H1 (cell line): ENCODE data around the gene TBC1D4. TPM values are rescaled to one million over a fixed set of nuclear protein-coding genes. Genes with fewer than 3 reads are reported as not detected.

Source experiments
- CTCF ChIA-PET: fragments of 300-600 bp; sonication (Branson Sonifier 250); formaldehyde crosslinking; loops from one replicate; lab custom pipeline; 2021; ENCODE audit not compliant: partially characterized antibody; lab: Charles Lee
- POLR2A ChIA-PET: fragments of 300-600 bp; sonication (Branson Sonifier 250); formaldehyde crosslinking; loops from one replicate; lab custom pipeline; 2021; ENCODE audit warnings: inconsistent platforms; ENCODE audit not compliant: partially characterized antibody; lab: Charles Lee
- DNase-seq, 2 experiments: peaks; one replicate each; pipeline versions ENCODE4 v3.0.0 to v3.0.0-alpha.2; 2010 to 2022; ENCODE audit warnings: low spot score in 2 of 2, low read depth in 1 of 2, mixed read lengths in 1 of 2
- FAIRE-seq: peaks from 2 replicates; lab custom pipeline; 2011; peaks lifted over from hg19 to GRCh38; lab: Jason Lieb, UNC
- H2AFZ ChIP-seq: 2 replicates; pipeline ENCODE4 v1.8.1; 2012; ENCODE audit warnings: low read length, inconsistent platforms
- H2AK5ac ChIP-seq: 2 replicates; pipeline ENCODE4 v1.6.1; 2013; ENCODE audit warnings: low read depth, low read length
- H2BK120ac ChIP-seq: replicated peaks from 2 replicates; pipeline ENCODE3; 2013; ENCODE audit warnings: low read depth, low read length, inconsistent platforms
- H2BK12ac ChIP-seq: 2 replicates; pipeline ENCODE4 v1.6.1; 2013; ENCODE audit warnings: low read depth, low read length
- H2BK15ac ChIP-seq: 2 replicates; pipeline ENCODE4 v1.6.1; 2013; ENCODE audit warnings: low read length
- H2BK20ac ChIP-seq: 2 replicates; pipeline ENCODE4 v1.6.1; 2013; ENCODE audit warnings: low read length
- H2BK5ac ChIP-seq: 2 replicates; pipeline ENCODE4 v1.6.1; 2013; ENCODE audit warnings: low read depth, low read length
- H3K14ac ChIP-seq: 2 replicates; pipeline ENCODE4 v1.6.1; 2013; ENCODE audit warnings: inconsistent platforms; ENCODE audit not compliant: insufficient read length
- H3K18ac ChIP-seq: 2 replicates; pipeline ENCODE4 v1.6.1; 2013; ENCODE audit warnings: low read length; ENCODE audit errors: extremely low read depth
- H3K23ac ChIP-seq: 2 replicates; pipeline ENCODE4 v1.6.1; 2013; ENCODE audit warnings: inconsistent platforms; ENCODE audit not compliant: insufficient read length
- H3K23me2 ChIP-seq: 2 replicates; pipeline ENCODE4 v1.6.1; 2013; ENCODE audit warnings: low read depth, low read length
- H3K27ac ChIP-seq: 2 replicates; pipeline ENCODE4 v1.6.1; 2011; ENCODE audit warnings: low read depth, low read length, inconsistent platforms
- H3K27me3 ChIP-seq, 4 experiments: replicated peaks in 1 of 4; 1 replicate in 1 of 4; 2 replicates in 3 of 4; pipeline versions ENCODE4 v1.6.1 to v1.8.1; 2011 to 2013; ENCODE audit warnings: low read length in 3 of 4, mild to moderate bottlenecking in 3 of 4, inconsistent platforms in 2 of 4, mixed read lengths in 2 of 4, moderate library complexity in 1 of 4; ENCODE audit not compliant: control insufficient read depth in 3 of 4, insufficient read depth in 3 of 4; ENCODE audit errors: extremely low read depth in 1 of 4
- H3K36me3 ChIP-seq, 4 experiments: 2 replicates each; pipeline versions ENCODE4 v1.6.1 to v1.8.1; 2011 to 2013; ENCODE audit warnings: mild to moderate bottlenecking in 4 of 4, low read length in 3 of 4, moderate library complexity in 2 of 4, control low read depth in 1 of 4, inconsistent platforms in 1 of 4; ENCODE audit not compliant: insufficient read depth in 4 of 4, control insufficient read depth in 2 of 4
- H3K4ac ChIP-seq: replicated peaks from 2 replicates; pipeline ENCODE3; 2013; ENCODE audit warnings: low read length, low read depth, mixed read lengths, inconsistent platforms; ENCODE audit not compliant: insufficient read length
- H3K4me1 ChIP-seq, 4 experiments: replicated peaks in 1 of 4; 1 replicate in 1 of 4; 2 replicates in 3 of 4; pipeline versions ENCODE4 v1.6.1 to v1.8.1; 2011 to 2013; ENCODE audit warnings: low read length in 3 of 4, inconsistent platforms in 2 of 4, mixed read lengths in 1 of 4; ENCODE audit not compliant: insufficient read depth in 4 of 4, control insufficient read depth in 3 of 4
- H3K4me2 ChIP-seq, 2 experiments: 2 replicates each; pipeline versions ENCODE4 v1.6.1 to v1.8.1; 2011 to 2013; ENCODE audit warnings: low read depth in 2 of 2, low read length in 2 of 2, control low read depth in 1 of 2, inconsistent platforms in 1 of 2, mild to moderate bottlenecking in 1 of 2; ENCODE audit not compliant: insufficient read depth in 1 of 2
- H3K4me3 ChIP-seq, 4 experiments: fragments of 200-600, 300-600 bp in 1 of 4; sonication (generic), shearing (Covaris generic), sonication (Bioruptor Twin) in 1 of 4; 2 replicates each; pipeline versions ENCODE4 v1.5.1 to v1.8.1; 2011 to 2016; ENCODE audit warnings: low read length in 4 of 4, low read depth in 3 of 4, control low read depth in 2 of 4, inconsistent platforms in 2 of 4, mild to moderate bottlenecking in 2 of 4, mixed read lengths in 1 of 4, moderate library complexity in 1 of 4; ENCODE audit not compliant: insufficient read depth in 2 of 4; ENCODE audit errors: extremely low read depth in 1 of 4
- H3K56ac ChIP-seq: replicated peaks from 2 replicates; pipeline ENCODE3; 2013; ENCODE audit warnings: low read depth, mild to moderate bottlenecking, mixed read lengths, low read length, inconsistent platforms; ENCODE audit not compliant: insufficient read length
- H3K79me1 ChIP-seq: 2 replicates; pipeline ENCODE4 v1.6.1; 2013; ENCODE audit warnings: low read depth, low read length, control low read depth
- H3K79me2 ChIP-seq, 2 experiments: 2 replicates each; pipeline versions ENCODE4 v1.6.1 to v1.8.1; 2012 to 2013; ENCODE audit warnings: low read length in 2 of 2, mild to moderate bottlenecking in 2 of 2, inconsistent platforms in 1 of 2; ENCODE audit not compliant: insufficient read depth in 2 of 2, control insufficient read depth in 1 of 2
- H3K9ac ChIP-seq, 4 experiments: replicated peaks in 1 of 4; 1 replicate in 1 of 4; 2 replicates in 3 of 4; pipeline versions ENCODE4 v1.6.1 to v1.8.1; 2011 to 2013; ENCODE audit warnings: low read depth in 3 of 4, low read length in 3 of 4, control low read depth in 2 of 4, mild to moderate bottlenecking in 2 of 4, moderate library complexity in 2 of 4, inconsistent platforms in 1 of 4; ENCODE audit errors: extremely low read depth in 1 of 4
- H3K9me3 ChIP-seq, 2 experiments: 2 replicates each; pipeline versions ENCODE4 v1.6.1 to v1.8.1; 2012 to 2013; ENCODE audit warnings: mild to moderate bottlenecking in 2 of 2, moderate library complexity in 2 of 2, control low read depth in 1 of 2, inconsistent platforms in 1 of 2, low read depth in 1 of 2, low read length in 1 of 2, mixed read lengths in 1 of 2; ENCODE audit not compliant: insufficient read depth in 2 of 2
- H4K20me1 ChIP-seq, 2 experiments: replicated peaks in 1 of 2; 2 replicates each; pipeline versions ENCODE3 to v1.8.1; 2011 to 2013; ENCODE audit warnings: inconsistent platforms in 2 of 2, low read length in 2 of 2, mild to moderate bottlenecking in 1 of 2; ENCODE audit not compliant: insufficient read depth in 2 of 2, control insufficient read depth in 1 of 2
- H4K5ac ChIP-seq: 2 replicates; pipeline ENCODE4 v1.6.1; 2013; ENCODE audit warnings: low read length, low read depth, mixed read lengths, inconsistent platforms; ENCODE audit not compliant: insufficient read length
- H4K8ac ChIP-seq: 2 replicates; pipeline ENCODE4 v1.8.0; 2013; ENCODE audit warnings: mild to moderate bottlenecking, moderate library complexity, low read length, inconsistent platforms; ENCODE audit not compliant: insufficient read depth; ENCODE audit errors: extremely low read depth
- H4K91ac ChIP-seq: replicated peaks from 2 replicates; pipeline ENCODE3; 2013; ENCODE audit warnings: low read length, mixed read lengths, inconsistent platforms; ENCODE audit not compliant: insufficient read length
- BCL11A ChIP-seq, 2 experiments: IDR thresholded peaks; one replicate each; pipeline ENCODE4 v1.6.1; 2011; ENCODE audit warnings: low read depth in 2 of 2, low read length in 2 of 2, mild to moderate bottlenecking in 2 of 2
- WGBS, 2 experiments: shearing (Covaris generic) in 1 of 2; methylation state at CpG; one replicate each; pipeline versions ENCODE4 v1.1.6 to v1.1.7; 2013 to 2015; ENCODE audit warnings: low lambda C conversion rate in 2 of 2, mixed read lengths in 2 of 2, inconsistent platforms in 1 of 2, low coverage in 1 of 2, missing lambda C conversion rate in 1 of 2; ENCODE audit not compliant: insufficient replicate concordance in 2 of 2, insufficient coverage in 1 of 2, insufficient read length in 1 of 2; ENCODE audit errors: extremely low coverage in 1 of 2, missing lambda C conversion rate in 1 of 2; 5-methylcytosine and 5-hydroxymethylcytosine counted together
- polyA plus RNA-seq, 7 experiments: library from polyadenylated mRNA; depleted of rRNA in 3 of 7; stranded (reverse) in 5 of 7; unstranded in 2 of 7; fragments of >200 nt in 5 of 7; fragments of 200-250 nt in 2 of 7; gene quantifications; 1 replicate in 5 of 7; 2 replicates in 1 of 7; 4 replicates in 1 of 7; pipeline versions ENCODE4 v1.2.1 to v1.2.3, GENCODE V29; 2011 to 2013; ENCODE audit warnings: missing spikeins in 2 of 7, mixed read lengths in 2 of 7
- total RNA-seq: library from RNA; stranded (reverse); fragmentation: NEBNext Ultra II Directional; extraction: Animal tissue kit (Norgen Biotek cat#: 25700); gene quantifications from 2 replicates; pipeline ENCODE4 v1.2.1, GENCODE V29; 2021

TBC1D4 gene
- total and polyA plus RNA-seq, 2 of the 8 experiments (the other 6 are each of a cell fraction or from before 2014, with no cell fraction given) = 16.7 to 39.0 TPM

- H3K9me3 ChIP-seq = peaks cover 7 to 14% of the 10 kb centered on the region in 2 experiments; a peak in 3 of 4 replicates
- H3K14ac ChIP-seq = no peak overlapping the region
- H2BK5ac ChIP-seq = no peak overlapping the region
- H3K9ac ChIP-seq = no peak overlapping the region
- peaks cover 0 to 55% of the 10 kb centered on the region in 2 experiments; a peak in 2 of 4 replicates for H3K79me2 ChIP-seq
- no peaks in the 10 kb centered on the region for H4K20me1 ChIP-seq
- H3K4me1 ChIP-seq = peaks cover 0 to 10% (median 3%) of the 10 kb centered on the region in 4 experiments; a peak in 3 of 7 replicates
- WGBS, 2 experiments = 80% methylated on average over 7 of the region's 7 CpGs; no CpG with 5 or more reads in 1 of the 2 experiments
- no peak overlapping the region for H3K18ac ChIP-seq
- no peak overlapping the region for H2BK12ac ChIP-seq
- no peak overlapping the region for H3K4ac ChIP-seq
- no peak for TF ChIP-seq BCL11A (IDR thresholded peaks at IDR 0.05; ENCODE audit: low read depth in 2 of 2, low read length in 2 of 2)
- no peak for FAIRE-seq
- no peak overlapping the region for H4K8ac ChIP-seq
- ChIA-PET CTCF (interaction anchor here (0.6 to 2.1 kb wide), 3 partner anchors 14 to 257 kb away, joined by 3 to 6 read pairs (median 6); partner anchors contain the start of gene TBC1D4), POLR2A (interaction anchor here (1.5 kb wide), 1 partner anchor 13 kb away, joined by 6 read pairs; the partner anchor contains the start of gene TBC1D4)
- H3K23me2 ChIP-seq = no peaks in the 10 kb centered on the region
- no peak overlapping the region for H3K56ac ChIP-seq
- H2AFZ ChIP-seq = no peak overlapping the region
- no peak overlapping the region for H3K4me3 ChIP-seq
- no peak overlapping the region for H3K23ac ChIP-seq
- no peak overlapping the region for H2AK5ac ChIP-seq
- no peak overlapping the region for H4K5ac ChIP-seq
- H3K27me3 ChIP-seq = no peaks in the 10 kb centered on the region
- no peak overlapping the region for H2BK120ac ChIP-seq
- no peak overlapping the region for H3K4me2 ChIP-seq
- H2BK15ac ChIP-seq = no peak overlapping the region
- peaks cover 0 to 3% (median 1%) of the 10 kb centered on the region in 4 experiments; a peak in 1 of 8 replicates for H3K36me3 ChIP-seq
- H3K27ac ChIP-seq = no peak overlapping the region
- no peak overlapping the region for H2BK20ac ChIP-seq
- no peak overlapping the region for H4K91ac ChIP-seq
- no peaks in the 10 kb centered on the region for H3K79me1 ChIP-seq
- DNase-seq = no peak
These were observed 12.9 kb downstream of the TBC1D4 start for GRCh38 chr13:75469047-75469446.
